H1 (cell line): ENCODE measurements around the gene RYR3. TPM values are rescaled to one million over a fixed set of nuclear protein-coding genes. Genes with fewer than 3 reads are reported as not detected.

ENCODE experiments used
- ATF2 ChIP-seq: IDR thresholded peaks from 2 replicates; pipeline ENCODE4 v1.6.1; 2012; ENCODE audit warnings: low read length, inconsistent platforms
- EGR1 ChIP-seq: IDR thresholded peaks from 2 replicates; pipeline ENCODE4 v1.6.1; 2011; ENCODE audit warnings: low read depth, low read length, borderline replicate concordance
- RXRA ChIP-seq: IDR thresholded peaks from 2 replicates; pipeline ENCODE4 v1.6.1; 2011; ENCODE audit warnings: low read depth, mild to moderate bottlenecking, low read length, moderate library complexity; ENCODE audit not compliant: insufficient read depth
- polyA plus RNA-seq, 7 experiments: library from polyadenylated mRNA; depleted of rRNA in 3 of 7; stranded (reverse) in 5 of 7; unstranded in 2 of 7; fragments of >200 nt in 5 of 7; fragments of 200-250 nt in 2 of 7; gene quantifications; 1 replicate in 5 of 7; 2 replicates in 1 of 7; 4 replicates in 1 of 7; pipeline versions ENCODE4 v1.2.1 to v1.2.3, GENCODE V29; 2011 to 2013; ENCODE audit warnings: missing spikeins in 2 of 7, mixed read lengths in 2 of 7
- total RNA-seq: library from RNA; stranded (reverse); fragmentation: NEBNext Ultra II Directional; extraction: Animal tissue kit (Norgen Biotek cat#: 25700); gene quantifications from 2 replicates; pipeline ENCODE4 v1.2.1, GENCODE V29; 2021

The RYR3 gene
- total and polyA plus RNA-seq, 2 of the 8 experiments (the other 6 are each of a cell fraction or from before 2014, with no cell fraction given), result 0.33 to 3.4 TPM

GRCh38 chr15:33320017-33320416, 9.2 kb downstream of the RYR3 start (continued):
- no peak for TF ChIP-seq EGR1
- TF ChIP-seq ATF2, result no peak
- no peak for TF ChIP-seq RXRA
